MCF 10A (cell line): ENCODE measurements around the gene C19orf25. TPM values are rescaled to one million over a fixed set of nuclear protein-coding genes. Genes with fewer than 3 reads are reported as not detected.

Experiments used
- BruUV-seq: library from RNA; stranded (reverse); fragments of 400-500 nt; replicated peaks from 2 replicates; lab custom pipeline; 2021; lab: Mats Ljungman, UMichigan
- CTCF ChIA-PET: fragments of 300-600 bp; sonication (Branson Sonifier 250); formaldehyde crosslinking; extraction: SDS; loops from one replicate; lab custom pipeline; 2021; ENCODE audit warnings: antibody characterized with exemption, inconsistent platforms; lab: Yijun Ruan, JAX
- POLR2A ChIA-PET: fragments of 300-600, 350-650 bp; sonication (Branson Sonifier 250); formaldehyde crosslinking; extraction: SDS; loops from one replicate; lab custom pipeline; 2020; ENCODE audit warnings: antibody characterized with exemption, inconsistent platforms; lab: Yijun Ruan, JAX
- DNase-seq: peaks from one replicate; pipeline ENCODE4 v3.0.0-alpha.2; 2018; ENCODE audit not compliant: unreplicated experiment
- H3K27ac Mint-ChIP-seq: one replicate; pipeline ENCODE4 v1.8.0; 2022; ENCODE audit warnings: mild to moderate bottlenecking, low read depth, mixed read lengths; ENCODE audit not compliant: unreplicated experiment
- H3K27me3 Mint-ChIP-seq: one replicate; pipeline ENCODE4 v1.8.0; 2022; ENCODE audit warnings: mixed read lengths; ENCODE audit not compliant: insufficient read depth, unreplicated experiment
- H3K36me3 Mint-ChIP-seq: one replicate; pipeline ENCODE4 v1.8.0; 2022; ENCODE audit warnings: mild to moderate bottlenecking, moderate library complexity, mixed read lengths; ENCODE audit not compliant: insufficient read depth, unreplicated experiment
- H3K4me1 Mint-ChIP-seq: one replicate; pipeline ENCODE4 v1.8.0; 2022; ENCODE audit warnings: mixed read lengths; ENCODE audit not compliant: insufficient read depth, unreplicated experiment
- H3K4me3 Mint-ChIP-seq: one replicate; pipeline ENCODE4 v1.8.0; 2022; ENCODE audit warnings: mild to moderate bottlenecking, moderate library complexity, mixed read lengths; ENCODE audit not compliant: unreplicated experiment
- H3K9me3 Mint-ChIP-seq: one replicate; pipeline ENCODE4 v1.8.0; 2022; ENCODE audit warnings: mixed read lengths; ENCODE audit not compliant: unreplicated experiment
- CTCF ChIP-seq: fragments of 200-600 bp; IDR thresholded peaks from one replicate; pipeline ENCODE4 v1.8.0; 2022; ENCODE audit warnings: antibody characterized with exemption, mild to moderate bottlenecking; ENCODE audit not compliant: unreplicated experiment
- intact Hi-C: fragments of 100-400 bp; cut with micrococcal nuclease; formaldehyde crosslinking; loops from 2 replicates; pipeline ENCODE4 v1.14.1; 2022
- total RNA-seq: library from RNA; stranded (reverse); gene quantifications from 2 replicates; pipeline ENCODE4 v1.2.3, GENCODE V29; 2022

C19orf25 gene
- total RNA-seq, 1 experiment from 2014 or later = 40.5 TPM

DNA sequence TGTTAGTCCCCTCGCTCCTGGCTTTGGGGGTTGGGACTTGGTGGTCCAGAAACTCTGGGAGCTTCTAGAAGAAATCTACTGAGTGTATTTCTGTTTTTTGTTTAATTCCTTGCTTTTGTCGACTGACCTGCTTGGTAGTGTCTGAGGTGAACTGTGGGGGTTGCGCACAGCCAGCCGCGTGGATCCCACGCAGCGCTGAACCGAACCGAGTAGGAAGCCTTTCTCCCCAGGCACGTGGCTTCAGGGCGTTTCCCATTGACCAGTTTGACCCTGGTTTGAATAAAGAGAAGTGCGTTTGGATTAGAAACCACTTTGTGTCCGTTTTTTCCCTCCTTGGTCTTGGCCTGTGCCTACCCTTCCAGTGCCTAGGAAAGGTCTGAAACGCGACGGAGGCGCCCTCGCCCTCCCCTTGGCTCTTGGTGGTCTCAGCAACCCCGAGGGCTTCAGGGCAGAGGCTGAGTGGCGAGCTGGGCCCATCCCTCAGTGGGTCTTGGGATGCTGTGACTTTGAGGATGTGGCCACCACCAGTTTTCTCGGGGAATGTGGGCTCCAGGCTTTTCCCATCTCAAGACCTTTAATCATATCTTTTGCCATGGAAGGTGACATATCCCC, 43.5 kb downstream of the C19orf25 start:
- no TSS peak for BruUV-seq
- CTCF ChIA-PET = interaction anchor here (0.8 to 1.2 kb wide), 4 partner anchors 10 to 25 kb away, joined by 3 to 4 read pairs (median 4); no protein-coding TSS in a partner anchor

GRCh38 chr19:1434577-1435060, 44.4 kb downstream of the C19orf25 start:
- Mint-ChIP-seq H3K36me3 (peaks cover 75% of the 10 kb centered on the region), H3K9me3 (no peaks in the 10 kb centered on the region), H3K27me3 (no peaks in the 10 kb centered on the region), H3K27ac (no peak overlapping the region), H3K4me3 (no peak overlapping the region), H3K4me1 (no peaks in the 10 kb centered on the region)
- CTCF ChIA-PET = interaction anchor here (0.9 kb wide), 1 partner anchor 11 kb away, joined by 4 read pairs; no protein-coding TSS in a partner anchor
- POLR2A ChIA-PET = no interaction called here
- DNase-seq = no peak
- intact Hi-C loops = no loop called here
- TF ChIP-seq CTCF = no peak
- no TSS peak for BruUV-seq

More for the DNA sequence above, 43.5 kb downstream of the C19orf25 start:
- intact Hi-C loops = no loop called here
- Mint-ChIP-seq H3K4me3 (no peak overlapping the region), H3K9me3 (no peaks in the 10 kb centered on the region), H3K36me3 (peaks cover 75% of the 10 kb centered on the region), H3K27ac (no peak overlapping the region), H3K4me1 (no peaks in the 10 kb centered on the region), H3K27me3 (no peaks in the 10 kb centered on the region)
- no peak for DNase-seq
- TF ChIP-seq CTCF = no peak
- POLR2A ChIA-PET = no interaction called here

DNA sequence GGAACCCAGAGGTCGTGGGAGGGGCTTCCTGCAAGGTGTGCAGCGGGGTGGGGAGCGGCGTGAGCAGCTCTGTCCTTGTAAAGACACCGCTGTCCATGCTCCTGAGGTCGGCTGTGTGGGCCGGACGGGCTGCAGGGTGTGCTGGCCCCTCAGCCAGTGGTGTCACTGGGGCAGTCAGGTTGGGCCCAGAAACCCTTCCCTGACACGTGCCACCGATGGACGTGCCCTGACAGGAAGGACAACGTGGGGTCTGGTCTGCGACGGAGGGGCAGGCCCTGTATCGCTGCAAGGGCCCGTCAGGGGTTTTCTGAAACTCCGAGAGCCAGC, 45.0 kb downstream of the C19orf25 start:
- H3K4me1 Mint-ChIP-seq = no peaks in the 10 kb centered on the region

More for the DNA sequence above, 45.0 kb downstream of the C19orf25 start:
- Mint-ChIP-seq H3K27ac (no peak overlapping the region), H3K9me3 (no peaks in the 10 kb centered on the region), H3K27me3 (no peaks in the 10 kb centered on the region), H3K36me3 (peaks cover 77% of the 10 kb centered on the region), H3K4me3 (no peak overlapping the region)
- no TSS peak for BruUV-seq
- DNase-seq = no peak
- TF ChIP-seq CTCF = no peak
- CTCF ChIA-PET = no interaction called here
- intact Hi-C loops = no loop called here
- POLR2A ChIA-PET = no interaction called here
